Nephron (organoid): ENCODE results near the gene ZNF331.

Source experiments
- H3K27ac Mint-ChIP-seq, 3 experiments: 2 replicates each; pipeline ENCODE4 v1.8.0; 2020; ENCODE audit warnings: mixed read lengths in 3 of 3, mild to moderate bottlenecking in 2 of 3, moderate library complexity in 1 of 3
- H3K27me3 Mint-ChIP-seq: 2 replicates; pipeline ENCODE4 v1.8.0; 2021; ENCODE audit warnings: low read depth, mild to moderate bottlenecking, moderate library complexity, mixed read lengths
- H3K36me3 Mint-ChIP-seq: 2 replicates; pipeline ENCODE4 v1.8.0; 2020; ENCODE audit warnings: low read depth, mixed read lengths
- H3K4me1 Mint-ChIP-seq: 2 replicates; pipeline ENCODE4 v1.8.0; 2020; ENCODE audit warnings: mixed read lengths
- H3K4me3 Mint-ChIP-seq, 3 experiments: 2 replicates each; pipeline ENCODE4 v1.8.0; 2020; ENCODE audit warnings: mild to moderate bottlenecking in 3 of 3, mixed read lengths in 3 of 3, moderate library complexity in 2 of 3
- H3K9me3 Mint-ChIP-seq: 2 replicates; pipeline ENCODE4 v1.8.0; 2020; ENCODE audit warnings: mixed read lengths
- TF ChIP-seq, protein P1 (sequence below), 3 experiments: fragments of 200-600 bp; sonication (generic); IDR thresholded peaks; one replicate each; pipeline ENCODE4 v1.5.0; 2021; ENCODE audit warnings: antibody characterized with exemption in 3 of 3; ENCODE audit not compliant: unreplicated experiment in 3 of 3

ZNF331 gene

DNA sequence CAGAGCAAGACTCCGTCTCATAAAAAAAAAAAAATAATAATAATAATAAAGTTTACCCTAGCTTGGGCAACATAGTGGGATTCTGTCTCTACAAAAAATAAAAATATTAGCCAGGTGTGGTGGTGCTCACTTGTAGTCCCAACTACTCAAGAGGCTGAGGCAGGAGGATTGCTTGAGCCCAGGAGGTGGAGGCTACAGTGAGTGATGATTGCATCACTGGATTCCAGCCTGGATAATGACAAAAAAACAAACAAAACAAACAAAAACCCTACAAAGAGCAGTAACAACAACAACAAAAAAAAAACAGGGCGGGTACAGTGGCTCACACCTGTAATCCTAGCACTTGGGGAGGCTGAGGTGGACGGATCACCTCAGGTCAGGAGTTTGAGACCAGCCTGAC, 45.2 kb downstream of the ZNF331 start:
- H3K27ac Mint-ChIP-seq, result no peak overlapping the region

DNA sequence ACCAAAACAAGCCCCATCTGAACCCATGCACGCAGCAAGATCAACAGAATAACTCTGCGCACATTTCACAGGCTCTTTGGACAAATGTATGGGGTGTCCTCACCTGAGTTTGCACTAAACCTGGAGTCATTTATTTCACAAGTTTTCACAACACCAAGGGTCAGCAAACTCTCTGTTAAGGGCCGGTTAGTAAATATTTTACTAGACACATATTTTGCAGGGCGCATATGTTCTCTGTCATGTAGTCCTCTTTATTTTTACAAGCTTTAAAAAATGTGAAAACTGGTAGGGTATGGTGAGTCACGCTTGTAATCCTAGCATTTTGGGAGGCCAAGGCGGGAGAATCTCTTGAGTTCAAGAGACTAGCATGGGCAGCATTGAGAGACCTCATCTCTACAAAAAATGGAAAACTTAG, 48.3 kb downstream of the ZNF331 start:
- TF ChIP-seq, protein P1, sequence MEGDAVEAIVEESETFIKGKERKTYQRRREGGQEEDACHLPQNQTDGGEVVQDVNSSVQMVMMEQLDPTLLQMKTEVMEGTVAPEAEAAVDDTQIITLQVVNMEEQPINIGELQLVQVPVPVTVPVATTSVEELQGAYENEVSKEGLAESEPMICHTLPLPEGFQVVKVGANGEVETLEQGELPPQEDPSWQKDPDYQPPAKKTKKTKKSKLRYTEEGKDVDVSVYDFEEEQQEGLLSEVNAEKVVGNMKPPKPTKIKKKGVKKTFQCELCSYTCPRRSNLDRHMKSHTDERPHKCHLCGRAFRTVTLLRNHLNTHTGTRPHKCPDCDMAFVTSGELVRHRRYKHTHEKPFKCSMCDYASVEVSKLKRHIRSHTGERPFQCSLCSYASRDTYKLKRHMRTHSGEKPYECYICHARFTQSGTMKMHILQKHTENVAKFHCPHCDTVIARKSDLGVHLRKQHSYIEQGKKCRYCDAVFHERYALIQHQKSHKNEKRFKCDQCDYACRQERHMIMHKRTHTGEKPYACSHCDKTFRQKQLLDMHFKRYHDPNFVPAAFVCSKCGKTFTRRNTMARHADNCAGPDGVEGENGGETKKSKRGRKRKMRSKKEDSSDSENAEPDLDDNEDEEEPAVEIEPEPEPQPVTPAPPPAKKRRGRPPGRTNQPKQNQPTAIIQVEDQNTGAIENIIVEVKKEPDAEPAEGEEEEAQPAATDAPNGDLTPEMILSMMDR (IDR thresholded peaks at IDR 0.05; ENCODE audit: unreplicated experiment in 3 of 3), result no peak

More for the DNA sequence above, 45.2 kb downstream of the ZNF331 start:
- TF ChIP-seq, protein P1 (IDR thresholded peaks at IDR 0.05; ENCODE audit: unreplicated experiment in 3 of 3), result no peak
- peaks cover 27% of the 10 kb centered on the region for H3K9me3 Mint-ChIP-seq
- H3K27me3 Mint-ChIP-seq, result no peaks in the 10 kb centered on the region
- H3K4me3 Mint-ChIP-seq, result no peak overlapping the region
- H3K4me1 Mint-ChIP-seq, result no peaks in the 10 kb centered on the region
- H3K36me3 Mint-ChIP-seq, result peaks cover 32% of the 10 kb centered on the region

DNA sequence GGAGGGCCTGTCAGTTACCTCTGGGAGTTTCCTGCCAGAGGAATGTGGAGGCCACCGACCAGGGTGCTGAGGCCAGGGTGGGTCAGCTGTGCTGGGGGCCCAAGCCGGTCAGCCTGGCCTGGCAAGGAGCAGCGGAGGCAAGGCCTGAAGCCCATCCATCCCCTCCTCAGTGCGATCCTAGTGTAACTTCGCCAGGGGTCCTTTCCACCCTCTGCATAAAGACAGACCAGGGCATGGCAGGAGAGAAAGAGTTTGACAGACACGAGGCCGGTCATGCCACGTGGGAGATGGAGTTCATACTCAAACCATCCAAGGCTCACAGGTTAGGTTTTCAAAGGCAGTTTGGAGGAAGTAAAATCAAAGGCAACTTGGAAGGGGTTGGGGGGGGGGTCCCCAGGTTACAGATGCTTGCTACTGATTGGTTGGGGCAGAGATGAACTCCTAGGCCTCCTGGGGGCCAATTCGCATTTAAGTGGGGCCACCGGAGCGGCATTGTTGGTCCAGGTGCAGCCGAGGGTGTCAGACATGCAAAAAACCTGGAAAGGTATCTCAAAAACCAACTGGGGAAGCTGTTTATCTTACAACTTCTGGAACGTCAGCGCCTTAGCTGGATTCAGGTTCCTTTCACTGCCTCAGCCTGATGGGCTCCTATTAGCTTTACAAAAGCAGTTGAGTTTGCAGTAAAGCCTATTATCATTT, 57.0 kb downstream of the ZNF331 start:
- Mint-ChIP-seq H3K27ac (no peak overlapping the region), H3K4me1 (no peaks in the 10 kb centered on the region), H3K36me3 (no peaks in the 10 kb centered on the region), H3K4me3 (no peak overlapping the region), H3K27me3 (peaks cover 7% of the 10 kb centered on the region), H3K9me3 (no peaks in the 10 kb centered on the region)
- TF ChIP-seq, protein P1 (IDR thresholded peaks at IDR 0.05; ENCODE audit: unreplicated experiment in 3 of 3), result no peak

More for the DNA sequence above, 48.3 kb downstream of the ZNF331 start:
- Mint-ChIP-seq H3K4me1 (no peaks in the 10 kb centered on the region), H3K36me3 (peaks cover under 1% of the 10 kb centered on the region), H3K27me3 (no peaks in the 10 kb centered on the region), H3K4me3 (no peak overlapping the region), H3K27ac (no peak overlapping the region), H3K9me3 (peaks cover 11% of the 10 kb centered on the region)

DNA sequence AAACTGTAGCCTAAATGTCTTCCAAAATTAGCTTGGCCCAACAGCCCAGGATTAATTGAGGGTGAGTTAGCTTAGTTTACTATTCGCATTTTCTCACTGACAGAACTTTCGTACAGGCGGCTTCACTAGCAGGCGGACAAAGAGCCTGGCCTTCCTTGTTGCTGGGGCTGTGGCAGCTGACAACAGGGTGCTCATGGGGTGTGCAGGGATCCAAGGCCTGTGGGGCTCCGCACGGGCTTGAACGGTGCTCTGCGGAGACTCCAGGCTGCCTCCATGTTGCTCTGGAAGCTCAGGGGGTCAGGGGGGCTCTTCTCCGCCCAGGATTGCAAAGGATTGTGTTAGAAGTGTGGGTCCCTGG, 57.5 kb downstream of the ZNF331 start:
- Mint-ChIP-seq H3K4me3 (no peak overlapping the region), H3K27me3 (peaks cover 7% of the 10 kb centered on the region), H3K27ac (no peak overlapping the region), H3K4me1 (no peaks in the 10 kb centered on the region), H3K9me3 (no peaks in the 10 kb centered on the region), H3K36me3 (no peaks in the 10 kb centered on the region)
- TF ChIP-seq, protein P1 (IDR thresholded peaks at IDR 0.05; ENCODE audit: unreplicated experiment in 3 of 3), result no peak

DNA sequence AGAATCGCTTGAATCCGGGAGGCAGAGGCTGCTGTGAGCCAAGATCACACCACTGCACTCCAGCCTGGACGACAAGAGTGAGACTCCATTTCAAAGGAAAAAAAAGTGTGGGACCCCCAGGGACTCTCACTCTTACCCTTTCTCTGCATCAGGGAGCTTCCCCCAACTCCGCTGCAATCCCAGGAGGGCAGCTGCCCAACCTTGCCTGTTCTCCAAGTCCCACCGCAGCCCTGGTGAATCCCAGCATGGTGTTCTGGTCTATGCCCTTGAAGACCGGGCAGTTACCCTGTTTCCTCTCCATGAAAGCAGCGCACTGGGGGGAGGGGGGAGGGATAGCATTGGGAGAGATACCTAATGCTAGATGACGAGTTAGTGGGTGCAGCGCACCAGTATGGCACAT, 58.1 kb downstream of the ZNF331 start:
- Mint-ChIP-seq H3K9me3 (no peaks in the 10 kb centered on the region), H3K4me1 (no peaks in the 10 kb centered on the region), H3K36me3 (no peaks in the 10 kb centered on the region)

More for the DNA sequence above, 58.1 kb downstream of the ZNF331 start:
- TF ChIP-seq, protein P1 (IDR thresholded peaks at IDR 0.05; ENCODE audit: unreplicated experiment in 3 of 3), result no peak
- Mint-ChIP-seq H3K4me3 (no peak overlapping the region), H3K27ac (no peak overlapping the region), H3K27me3 (peaks cover 7% of the 10 kb centered on the region)
